Psoas muscle (tissue), 7 donors: ENCODE measurements around the gene HCAR1. TPM values are rescaled to one million over a fixed set of nuclear protein-coding genes. Genes with fewer than 3 reads are reported as not detected.

Experiments used
- polyA plus RNA-seq, 3 donors: library from polyadenylated mRNA; stranded (reverse); fragments of 200-250 nt; gene quantifications; one replicate each; pipeline ENCODE4 v1.2.3, GENCODE V29; 2013
- total RNA-seq, 4 donors: library from RNA; stranded (reverse); fragmentation: NEBNext Ultra II Directional in 2 of 4; extraction: Animal tissue kit (Norgen Biotek cat#: 25700) in 2 of 4; gene quantifications; one replicate each; pipeline versions ENCODE4 v1.2.1 to v1.2.4, GENCODE V29; 2021 to 2023
- donor health status: healthy with polysubstance abuse.
- donor health status: DM: no; HTN: no; CAD: no; lungs with moderate emphysema.
- donor health status: Bipolar disorder and iron deficiency.
- donor health status: healthy.
- donor health status: DM: no; HTN: no; CAD: no.
- donor health status: DM: no; HTN: no; CAD: no.
- donor health status: DM: yes; HTN: yes; CAD: no.

HCAR1 gene
- total and polyA plus RNA-seq, 7 donors, result 0.01 to 0.13 (median 0.05) TPM; not detected in 1

Other genes with a start within 250 kb of the HCAR1 start
- 10 to 100 TPM; 10.9 to 22.2 (median 14.3) TPM for gene ZCCHC8, start 229.9 kb downstream of the HCAR1 start, total RNA-seq
- gene ZCCHC8, start 229.9 kb downstream of the HCAR1 start, polyA plus RNA-seq, result 10 to 100 TPM; 10.9 to 21.3 (median 19.5) TPM
- 10 to 100 TPM; 44.0 to 64.6 (median 53.3) TPM for gene RSRC2, start 203.9 kb downstream of the HCAR1 start, total RNA-seq
- 10 to 100 TPM; 50.9 to 83.4 (median 54.2) TPM for gene RSRC2, start 203.9 kb downstream of the HCAR1 start, polyA plus RNA-seq
- 1 to 10 TPM; 1.5 to 2.5 (median 2.2) TPM for gene KNTC1, start 203.6 kb downstream of the HCAR1 start, total RNA-seq
- 1 to 10 TPM; 1.7 to 3.3 (median 1.8) TPM for gene KNTC1, start 203.6 kb downstream of the HCAR1 start, polyA plus RNA-seq
- gene HCAR2, start 27.5 kb downstream of the HCAR1 start, total RNA-seq, result under 1 TPM in 1 of 4 donors, not detected in 3; 0.61 TPM
- gene HCAR2, start 27.5 kb downstream of the HCAR1 start, polyA plus RNA-seq, result under 1 TPM; 0.01 to 0.18 (median 0.13) TPM
- under 1 TPM in 2 of 4 donors, not detected in 2; 0.13 to 0.44 TPM for gene HCAR3, start 14.0 kb downstream of the HCAR1 start, total RNA-seq
- gene HCAR3, start 14.0 kb downstream of the HCAR1 start, polyA plus RNA-seq, result under 1 TPM in 1 of 3 donors, not detected in 2; 0.07 TPM
- 10 to 100 TPM; 30.2 to 39.0 (median 33.5) TPM for gene DENR, start 22.0 kb upstream of the HCAR1 start, total RNA-seq
- gene DENR, start 22.0 kb upstream of the HCAR1 start, polyA plus RNA-seq, result 10 to 100 TPM; 24.0 to 52.4 (median 47.4) TPM
- 1 to 10 TPM in 1 of 4 donors, under 1 TPM in 3; 0.81 to 1.3 (median 0.96) TPM for gene CCDC62, start 43.7 kb upstream of the HCAR1 start, total RNA-seq
- gene CCDC62, start 43.7 kb upstream of the HCAR1 start, polyA plus RNA-seq, result 1 to 10 TPM in 1 of 3 donors, under 1 TPM in 2; 0.20 to 1.5 (median 0.29) TPM
- gene HIP1R, start 104.6 kb upstream of the HCAR1 start, total RNA-seq, result 10 to 100 TPM in 2 of 4 donors, 1 to 10 TPM in 2; 6.2 to 13.4 (median 9.7) TPM
- 10 to 100 TPM in 1 of 3 donors, 1 to 10 TPM in 2; 4.5 to 17.6 (median 8.0) TPM for gene HIP1R, start 104.6 kb upstream of the HCAR1 start, polyA plus RNA-seq
- 10 to 100 TPM in 2 of 4 donors, 1 to 10 TPM in 2; 8.9 to 11.1 (median 9.9) TPM for gene VPS37B, start 165.3 kb upstream of the HCAR1 start, total RNA-seq
- gene VPS37B, start 165.3 kb upstream of the HCAR1 start, polyA plus RNA-seq, result 1 to 10 TPM; 3.2 to 7.7 (median 5.9) TPM
- gene ABCB9, start 235.6 kb upstream of the HCAR1 start, total RNA-seq, result under 1 TPM; 0.47 to 0.97 (median 0.78) TPM
- gene ABCB9, start 235.6 kb upstream of the HCAR1 start, polyA plus RNA-seq, result 1 to 10 TPM in 1 of 3 donors, under 1 TPM in 2; 0.56 to 1.1 (median 0.62) TPM
- 10 to 100 TPM in 1 of 4 donors, 1 to 10 TPM in 3; 6.4 to 12.0 (median 8.5) TPM for gene OGFOD2, start 244.4 kb upstream of the HCAR1 start, total RNA-seq
- gene OGFOD2, start 244.4 kb upstream of the HCAR1 start, polyA plus RNA-seq, result 10 to 100 TPM in 2 of 3 donors, 1 to 10 TPM in 1; 7.0 to 25.3 (median 19.5) TPM
- 100 to 1,000 TPM; 113 to 130 (median 117) TPM for gene ARL6IP4, start 249.8 kb upstream of the HCAR1 start, total RNA-seq
- gene ARL6IP4, start 249.8 kb upstream of the HCAR1 start, polyA plus RNA-seq, result 100 to 1,000 TPM; 161 to 193 (median 187) TPM